ENCODE measurements around the gene CRTC3.

DNA sequence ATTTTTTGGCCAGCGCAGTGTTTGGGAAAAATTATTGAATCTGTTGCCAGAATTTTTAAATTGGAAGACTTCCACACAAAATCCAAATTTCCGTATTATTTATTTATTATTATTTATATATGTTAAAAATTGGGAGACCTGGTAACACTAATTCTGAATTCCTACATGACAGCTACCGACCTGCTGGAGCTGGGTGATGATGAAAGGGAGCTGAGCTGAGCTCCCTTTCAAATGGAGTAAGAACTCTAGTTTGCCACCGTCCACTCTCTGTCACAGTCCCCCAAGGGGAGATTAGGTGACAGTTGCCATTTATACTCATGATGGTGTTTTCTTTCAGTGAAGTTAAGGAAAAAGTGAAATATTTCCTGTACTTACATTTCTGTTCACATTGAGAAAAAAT, 1.4 kb downstream of the CRTC3 start:
- TF ChIP-seq, protein P1, sequence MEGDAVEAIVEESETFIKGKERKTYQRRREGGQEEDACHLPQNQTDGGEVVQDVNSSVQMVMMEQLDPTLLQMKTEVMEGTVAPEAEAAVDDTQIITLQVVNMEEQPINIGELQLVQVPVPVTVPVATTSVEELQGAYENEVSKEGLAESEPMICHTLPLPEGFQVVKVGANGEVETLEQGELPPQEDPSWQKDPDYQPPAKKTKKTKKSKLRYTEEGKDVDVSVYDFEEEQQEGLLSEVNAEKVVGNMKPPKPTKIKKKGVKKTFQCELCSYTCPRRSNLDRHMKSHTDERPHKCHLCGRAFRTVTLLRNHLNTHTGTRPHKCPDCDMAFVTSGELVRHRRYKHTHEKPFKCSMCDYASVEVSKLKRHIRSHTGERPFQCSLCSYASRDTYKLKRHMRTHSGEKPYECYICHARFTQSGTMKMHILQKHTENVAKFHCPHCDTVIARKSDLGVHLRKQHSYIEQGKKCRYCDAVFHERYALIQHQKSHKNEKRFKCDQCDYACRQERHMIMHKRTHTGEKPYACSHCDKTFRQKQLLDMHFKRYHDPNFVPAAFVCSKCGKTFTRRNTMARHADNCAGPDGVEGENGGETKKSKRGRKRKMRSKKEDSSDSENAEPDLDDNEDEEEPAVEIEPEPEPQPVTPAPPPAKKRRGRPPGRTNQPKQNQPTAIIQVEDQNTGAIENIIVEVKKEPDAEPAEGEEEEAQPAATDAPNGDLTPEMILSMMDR (IDR thresholded peaks at IDR 0.05): no peak
- TF ChIP-seq POLR2A (IDR thresholded peaks at IDR 0.05): no peak
